Neural cell (in vitro differentiated cells): ENCODE data around the gene NMUR1. TPM values are rescaled to one million over a fixed set of nuclear protein-coding genes. Genes with fewer than 3 reads are reported as not detected.

Experiments
- H2AFZ ChIP-seq: fragments of 200-600, 300-800 bp; sonication (generic), shearing (Covaris generic); 2 replicates; pipeline ENCODE4 v1.6.0; 2014; ENCODE audit warnings: low read depth, mild to moderate bottlenecking, antibody characterized with exemption, low read length, moderate library complexity
- H3F3A ChIP-seq: fragments of 200-600 bp; shearing (Covaris generic); 2 replicates; pipeline ENCODE4 v1.6.1; 2016; ENCODE audit warnings: mild to moderate bottlenecking, moderate library complexity, mixed read lengths, antibody characterized with exemption, low read length; ENCODE audit not compliant: insufficient read depth, poor library complexity, severe bottlenecking
- H3K27ac ChIP-seq: fragments of 200-600, 300-800 bp; sonication (generic), shearing (Covaris generic); 2 replicates; pipeline ENCODE4 v1.5.1; 2014; ENCODE audit warnings: mild to moderate bottlenecking, low read length, moderate library complexity
- H3K27me3 ChIP-seq: fragments of 300-800, 200-600 bp; sonication (generic), shearing (Covaris generic); 2 replicates; pipeline ENCODE4 v1.6.0; 2014; ENCODE audit warnings: mild to moderate bottlenecking, low read depth, low read length, moderate library complexity; ENCODE audit not compliant: insufficient read depth
- H3K36me3 ChIP-seq: fragments of 300-800, 200-600 bp; sonication (generic), shearing (Covaris generic); 2 replicates; pipeline ENCODE4 v1.5.1; 2014; ENCODE audit warnings: mild to moderate bottlenecking, antibody characterized with exemption, low read length, moderate library complexity; ENCODE audit not compliant: insufficient read depth
- H3K4me2 ChIP-seq: fragments of 300-800, 200-600 bp; sonication (generic), shearing (Covaris generic); 2 replicates; pipeline ENCODE4 v1.6.0; 2014; ENCODE audit warnings: mild to moderate bottlenecking, low read length
- H3K4me3 ChIP-seq: fragments of 300-800, 200-600 bp; sonication (generic), shearing (Covaris generic); 2 replicates; pipeline ENCODE4 v1.5.1; 2014; ENCODE audit warnings: mild to moderate bottlenecking, low read length, moderate library complexity
- H3K79me2 ChIP-seq: fragments of 200-600 bp; shearing (Covaris generic); replicated peaks from 2 replicates; pipeline ENCODE4 v1.6.0; 2014; ENCODE audit warnings: mild to moderate bottlenecking, low read length, moderate library complexity; ENCODE audit not compliant: insufficient read depth
- H3K9ac ChIP-seq: fragments of 300-800, 200-600 bp; sonication (generic), shearing (Covaris generic); 2 replicates; pipeline ENCODE4 v1.6.1; 2016; ENCODE audit warnings: mild to moderate bottlenecking, low read length, mixed read lengths
- H3K9me2 ChIP-seq: fragments of 200-600 bp; shearing (Covaris generic); 2 replicates; pipeline ENCODE4 v1.6.1; 2016; ENCODE audit warnings: mild to moderate bottlenecking, low read length, mixed read lengths; ENCODE audit not compliant: insufficient read depth
- H3K9me3 ChIP-seq: fragments of 200-600, 300-800 bp; sonication (generic), shearing (Covaris generic); 2 replicates; pipeline ENCODE4 v1.6.1; 2016; ENCODE audit warnings: mild to moderate bottlenecking, mixed run types, low read length, moderate library complexity, mixed read lengths
- H4K20me1 ChIP-seq: fragments of 200-600 bp; shearing (Covaris generic); 2 replicates; pipeline ENCODE4 v1.6.1; 2016; ENCODE audit warnings: mild to moderate bottlenecking, mixed run types; ENCODE audit not compliant: insufficient read depth
- EP300 ChIP-seq: fragments of 450-650 bp; conservative IDR thresholded peaks from 2 replicates; pipeline ENCODE4 v1.6.1; 2014; ENCODE audit warnings: antibody characterized with exemption, mild to moderate bottlenecking, moderate library complexity; ENCODE audit not compliant: poor library complexity, severe bottlenecking
- EZH2 ChIP-seq: fragments of 200-600, 300-800 bp; shearing (Covaris generic), sonication (generic); IDR thresholded peaks from 2 replicates; pipeline ENCODE4 v1.6.1; 2014; ENCODE audit warnings: antibody characterized with exemption, low read length, borderline replicate concordance, mild to moderate bottlenecking; ENCODE audit not compliant: insufficient read depth, poor library complexity, severe bottlenecking
- MXI1 ChIP-seq: fragments of 450-650 bp; conservative IDR thresholded peaks from 2 replicates; pipeline ENCODE4 v1.6.1; 2014; ENCODE audit warnings: antibody characterized with exemption, mild to moderate bottlenecking; ENCODE audit not compliant: poor library complexity, severe bottlenecking
- POLR2AphosphoS5 ChIP-seq: IDR thresholded peaks from 2 replicates; pipeline ENCODE4 v1.6.1; 2012
- RAD21 ChIP-seq: fragments of 450-650 bp; conservative IDR thresholded peaks from 2 replicates; pipeline ENCODE4 v1.6.1; 2014; ENCODE audit warnings: antibody characterized with exemption, mild to moderate bottlenecking, moderate library complexity
- SMC3 ChIP-seq: fragments of 450-650 bp; conservative IDR thresholded peaks from 2 replicates; pipeline ENCODE4 v1.6.1; 2014; ENCODE audit warnings: antibody characterized with exemption, mild to moderate bottlenecking, moderate library complexity; ENCODE audit not compliant: poor library complexity
- TAF1 ChIP-seq: IDR thresholded peaks from 2 replicates; pipeline ENCODE4 v1.6.1; 2012; ENCODE audit warnings: low read depth
- polyA plus RNA-seq: library from polyadenylated mRNA; depleted of rRNA; stranded (reverse); fragments of >200 nt; gene quantifications from 2 replicates; pipeline ENCODE4 v1.2.3, GENCODE V29; 2014
- TF ChIP-seq, protein P1 (sequence below): IDR thresholded peaks from 2 replicates; pipeline ENCODE4 v1.6.1; 2012; ENCODE audit warnings: borderline replicate concordance
- TF ChIP-seq, protein P2 (sequence below): fragments of 450-650 bp; IDR thresholded peaks from 2 replicates; pipeline ENCODE4 v1.5.1; 2014; ENCODE audit warnings: antibody characterized with exemption, mild to moderate bottlenecking, moderate library complexity; ENCODE audit not compliant: poor library complexity, severe bottlenecking

The NMUR1 gene
- polyA plus RNA-seq, 1 donor from 2014 or later, result not detected

DNA sequence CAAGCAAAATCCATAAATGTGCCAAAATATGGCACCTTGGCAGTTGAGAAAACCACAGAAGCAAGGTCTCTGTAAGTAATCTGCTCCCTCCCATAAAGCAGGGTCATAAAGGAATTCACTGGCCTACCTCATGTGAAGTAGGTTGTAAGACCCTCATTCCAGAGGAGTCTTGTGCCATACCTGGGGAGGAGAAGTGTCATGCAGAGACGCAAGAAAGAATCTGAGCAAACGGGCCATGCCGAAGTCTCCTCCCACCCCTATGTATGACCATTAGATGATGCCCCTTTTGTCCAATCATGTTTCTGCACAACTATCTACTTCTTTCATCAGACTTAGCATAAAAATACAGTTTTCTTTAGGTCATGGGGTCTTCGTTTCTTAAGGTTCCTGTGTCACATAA, 14.6 kb downstream of the NMUR1 start:
- H3K9me3 ChIP-seq, result no peaks in the 10 kb centered on the region
- no peaks in the 10 kb centered on the region for H3F3A ChIP-seq
- H3K27ac ChIP-seq, result no peak overlapping the region
- no peak overlapping the region for H3K4me3 ChIP-seq
- H4K20me1 ChIP-seq, result no peaks in the 10 kb centered on the region
- H3K27me3 ChIP-seq, result no peaks in the 10 kb centered on the region
- TF ChIP-seq RAD21 (no peak), EZH2 (no peak), SMC3 (no peak), MXI1 (no peak), POLR2AphosphoS5 (no peak), EP300 (no peak), TAF1 (no peak)
- TF ChIP-seq, protein P1, sequence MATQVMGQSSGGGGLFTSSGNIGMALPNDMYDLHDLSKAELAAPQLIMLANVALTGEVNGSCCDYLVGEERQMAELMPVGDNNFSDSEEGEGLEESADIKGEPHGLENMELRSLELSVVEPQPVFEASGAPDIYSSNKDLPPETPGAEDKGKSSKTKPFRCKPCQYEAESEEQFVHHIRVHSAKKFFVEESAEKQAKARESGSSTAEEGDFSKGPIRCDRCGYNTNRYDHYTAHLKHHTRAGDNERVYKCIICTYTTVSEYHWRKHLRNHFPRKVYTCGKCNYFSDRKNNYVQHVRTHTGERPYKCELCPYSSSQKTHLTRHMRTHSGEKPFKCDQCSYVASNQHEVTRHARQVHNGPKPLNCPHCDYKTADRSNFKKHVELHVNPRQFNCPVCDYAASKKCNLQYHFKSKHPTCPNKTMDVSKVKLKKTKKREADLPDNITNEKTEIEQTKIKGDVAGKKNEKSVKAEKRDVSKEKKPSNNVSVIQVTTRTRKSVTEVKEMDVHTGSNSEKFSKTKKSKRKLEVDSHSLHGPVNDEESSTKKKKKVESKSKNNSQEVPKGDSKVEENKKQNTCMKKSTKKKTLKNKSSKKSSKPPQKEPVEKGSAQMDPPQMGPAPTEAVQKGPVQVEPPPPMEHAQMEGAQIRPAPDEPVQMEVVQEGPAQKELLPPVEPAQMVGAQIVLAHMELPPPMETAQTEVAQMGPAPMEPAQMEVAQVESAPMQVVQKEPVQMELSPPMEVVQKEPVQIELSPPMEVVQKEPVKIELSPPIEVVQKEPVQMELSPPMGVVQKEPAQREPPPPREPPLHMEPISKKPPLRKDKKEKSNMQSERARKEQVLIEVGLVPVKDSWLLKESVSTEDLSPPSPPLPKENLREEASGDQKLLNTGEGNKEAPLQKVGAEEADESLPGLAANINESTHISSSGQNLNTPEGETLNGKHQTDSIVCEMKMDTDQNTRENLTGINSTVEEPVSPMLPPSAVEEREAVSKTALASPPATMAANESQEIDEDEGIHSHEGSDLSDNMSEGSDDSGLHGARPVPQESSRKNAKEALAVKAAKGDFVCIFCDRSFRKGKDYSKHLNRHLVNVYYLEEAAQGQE, result no peak
- TF ChIP-seq, protein P2, sequence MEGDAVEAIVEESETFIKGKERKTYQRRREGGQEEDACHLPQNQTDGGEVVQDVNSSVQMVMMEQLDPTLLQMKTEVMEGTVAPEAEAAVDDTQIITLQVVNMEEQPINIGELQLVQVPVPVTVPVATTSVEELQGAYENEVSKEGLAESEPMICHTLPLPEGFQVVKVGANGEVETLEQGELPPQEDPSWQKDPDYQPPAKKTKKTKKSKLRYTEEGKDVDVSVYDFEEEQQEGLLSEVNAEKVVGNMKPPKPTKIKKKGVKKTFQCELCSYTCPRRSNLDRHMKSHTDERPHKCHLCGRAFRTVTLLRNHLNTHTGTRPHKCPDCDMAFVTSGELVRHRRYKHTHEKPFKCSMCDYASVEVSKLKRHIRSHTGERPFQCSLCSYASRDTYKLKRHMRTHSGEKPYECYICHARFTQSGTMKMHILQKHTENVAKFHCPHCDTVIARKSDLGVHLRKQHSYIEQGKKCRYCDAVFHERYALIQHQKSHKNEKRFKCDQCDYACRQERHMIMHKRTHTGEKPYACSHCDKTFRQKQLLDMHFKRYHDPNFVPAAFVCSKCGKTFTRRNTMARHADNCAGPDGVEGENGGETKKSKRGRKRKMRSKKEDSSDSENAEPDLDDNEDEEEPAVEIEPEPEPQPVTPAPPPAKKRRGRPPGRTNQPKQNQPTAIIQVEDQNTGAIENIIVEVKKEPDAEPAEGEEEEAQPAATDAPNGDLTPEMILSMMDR, result no peak
- no peak overlapping the region for H3K4me2 ChIP-seq
- H3K79me2 ChIP-seq, result no peaks in the 10 kb centered on the region
- no peak overlapping the region for H2AFZ ChIP-seq
- no peaks in the 10 kb centered on the region for H3K36me3 ChIP-seq
- no peak overlapping the region for H3K9ac ChIP-seq
- H3K9me2 ChIP-seq, result no peaks in the 10 kb centered on the region

DNA sequence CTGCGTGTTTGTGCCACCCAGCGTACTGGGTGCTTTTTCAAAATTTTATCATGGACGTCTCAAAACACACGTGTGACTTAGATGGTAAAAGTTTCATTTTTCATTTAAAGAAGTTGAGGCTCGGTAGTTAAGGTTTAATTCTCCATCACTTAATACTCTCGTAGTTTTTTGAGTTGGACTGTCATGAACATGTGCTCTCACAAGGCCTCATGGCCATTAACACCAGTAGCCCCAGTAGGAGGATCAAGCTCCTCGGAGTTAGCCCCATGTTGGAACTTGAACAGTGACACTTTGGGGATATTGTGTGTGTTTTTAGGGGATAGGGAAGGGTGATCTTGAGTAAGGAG, 15.3 kb downstream of the NMUR1 start:
- Histone ChIP-seq H3K27me3 (no peaks in the 10 kb centered on the region), H4K20me1 (no peaks in the 10 kb centered on the region), H3K9ac (peak overlapping the region; percentile 85), H3F3A (no peaks in the 10 kb centered on the region), H3K79me2 (no peaks in the 10 kb centered on the region), H3K9me3 (no peaks in the 10 kb centered on the region), H3K9me2 (no peaks in the 10 kb centered on the region), H3K27ac (peak overlapping the region; percentile 69), H3K4me2 (peak overlapping the region; percentile 54), H3K4me3 (peak overlapping the region; percentile 97), H2AFZ (peak overlapping the region; percentile 95), H3K36me3 (no peaks in the 10 kb centered on the region)
- no peak for TF ChIP-seq SMC3
- TF ChIP-seq MXI1, result peak; percentile 20
